MCF 10A (cell line): ENCODE data around the gene TMEM60. TPM values are rescaled to one million over a fixed set of nuclear protein-coding genes. Genes with fewer than 3 reads are reported as not detected.
"Not testable (repeated sequence)": the region's sequence is repeated elsewhere in the genome, so short reads cannot be mapped to it uniquely, and the experiment has no call there.

ENCODE experiments used
- BruUV-seq: library from RNA; stranded (reverse); fragments of 400-500 nt; replicated peaks from 2 replicates; lab custom pipeline; 2021; lab: Mats Ljungman, UMichigan
- CTCF ChIA-PET: fragments of 300-600 bp; sonication (Branson Sonifier 250); formaldehyde crosslinking; extraction: SDS; loops from one replicate; lab custom pipeline; 2021; ENCODE audit warnings: antibody characterized with exemption, inconsistent platforms; lab: Yijun Ruan, JAX
- POLR2A ChIA-PET: fragments of 300-600, 350-650 bp; sonication (Branson Sonifier 250); formaldehyde crosslinking; extraction: SDS; loops from one replicate; lab custom pipeline; 2020; ENCODE audit warnings: antibody characterized with exemption, inconsistent platforms; lab: Yijun Ruan, JAX
- DNase-seq: peaks from one replicate; pipeline ENCODE4 v3.0.0-alpha.2; 2018; ENCODE audit not compliant: unreplicated experiment
- H3K27ac Mint-ChIP-seq: one replicate; pipeline ENCODE4 v1.8.0; 2022; ENCODE audit warnings: mild to moderate bottlenecking, low read depth, mixed read lengths; ENCODE audit not compliant: unreplicated experiment
- H3K27me3 Mint-ChIP-seq: one replicate; pipeline ENCODE4 v1.8.0; 2022; ENCODE audit warnings: mixed read lengths; ENCODE audit not compliant: insufficient read depth, unreplicated experiment
- H3K36me3 Mint-ChIP-seq: one replicate; pipeline ENCODE4 v1.8.0; 2022; ENCODE audit warnings: mild to moderate bottlenecking, moderate library complexity, mixed read lengths; ENCODE audit not compliant: insufficient read depth, unreplicated experiment
- H3K4me1 Mint-ChIP-seq: one replicate; pipeline ENCODE4 v1.8.0; 2022; ENCODE audit warnings: mixed read lengths; ENCODE audit not compliant: insufficient read depth, unreplicated experiment
- H3K4me3 Mint-ChIP-seq: one replicate; pipeline ENCODE4 v1.8.0; 2022; ENCODE audit warnings: mild to moderate bottlenecking, moderate library complexity, mixed read lengths; ENCODE audit not compliant: unreplicated experiment
- H3K9me3 Mint-ChIP-seq: one replicate; pipeline ENCODE4 v1.8.0; 2022; ENCODE audit warnings: mixed read lengths; ENCODE audit not compliant: unreplicated experiment
- CTCF ChIP-seq: fragments of 200-600 bp; IDR thresholded peaks from one replicate; pipeline ENCODE4 v1.8.0; 2022; ENCODE audit warnings: antibody characterized with exemption, mild to moderate bottlenecking; ENCODE audit not compliant: unreplicated experiment
- intact Hi-C: fragments of 100-400 bp; cut with micrococcal nuclease; formaldehyde crosslinking; loops from 2 replicates; pipeline ENCODE4 v1.14.1; 2022
- total RNA-seq: library from RNA; stranded (reverse); gene quantifications from 2 replicates; pipeline ENCODE4 v1.2.3, GENCODE V29; 2022

The TMEM60 gene
- total RNA-seq, 1 experiment from 2014 or later, result 7.1 TPM

GRCh38 chr7:77788327-77788902 is 9.8 kb downstream of the TMEM60 start:
- CTCF ChIA-PET, result interaction anchor here (0.6 to 1.1 kb wide), 3 partner anchors 115 to 179 kb away, joined by 3 read pairs; no protein-coding TSS in a partner anchor
- no peak for TF ChIP-seq CTCF
- no peak for DNase-seq
- Mint-ChIP-seq H3K27ac (no peak overlapping the region), H3K4me1 (no peaks in the 10 kb centered on the region), H3K9me3 (no peaks in the 10 kb centered on the region), H3K4me3 (no peak overlapping the region), H3K27me3 (no peaks in the 10 kb centered on the region), H3K36me3 (peaks cover 17% of the 10 kb centered on the region)
- intact Hi-C loops, result no loop called here
- BruUV-seq, result no TSS peak
- POLR2A ChIA-PET, result interaction anchor here (0.6 to 0.9 kb wide), 2 partner anchors 9 to 190 kb away, joined by 3 to 4 read pairs; no protein-coding TSS in a partner anchor

- Mint-ChIP-seq H3K36me3 (peaks cover 17% of the 10 kb centered on the region), H3K27ac (no peak overlapping the region), H3K9me3 (no peaks in the 10 kb centered on the region), H3K4me3 (no peak overlapping the region), H3K27me3 (no peaks in the 10 kb centered on the region), H3K4me1 (no peaks in the 10 kb centered on the region)
- ChIA-PET CTCF (interaction anchor here (0.6 to 1.3 kb wide), 3 partner anchors 10 to 343 kb away, joined by 3 read pairs; no protein-coding TSS in a partner anchor), POLR2A (no interaction called here)
- TF ChIP-seq CTCF, result no peak
- no TSS peak for BruUV-seq
- intact Hi-C loops, result no loop called here
- DNase-seq, result no peak
These were observed 11.5 kb downstream of the TMEM60 start for GRCh38 chr7:77786741-77787140.

GRCh38 chr7:77786018-77786417 is 12.2 kb downstream of the TMEM60 start:
- H3K4me1 Mint-ChIP-seq, result no peaks in the 10 kb centered on the region
- peaks cover 17% of the 10 kb centered on the region for H3K36me3 Mint-ChIP-seq
- intact Hi-C loops, result no loop called here
- ChIA-PET POLR2A (no interaction called here), CTCF (interaction anchor here (1.3 kb wide), 2 partner anchors 11 to 27 kb away, joined by 3 to 5 read pairs; no protein-coding TSS in a partner anchor)
- no peaks in the 10 kb centered on the region for H3K9me3 Mint-ChIP-seq
- no TSS peak for BruUV-seq
- DNase-seq, result no peak
- TF ChIP-seq CTCF, result no peak
- H3K27me3 Mint-ChIP-seq, result no peaks in the 10 kb centered on the region
- no peak overlapping the region for H3K4me3 Mint-ChIP-seq
- H3K27ac Mint-ChIP-seq, result no peak overlapping the region

GRCh38 chr7:77784426-77784825 is 13.8 kb downstream of the TMEM60 start:
- DNase-seq, H3K4me1 Mint-ChIP-seq, intact Hi-C loops, H3K27me3 Mint-ChIP-seq, H3K27ac Mint-ChIP-seq, H3K9me3 Mint-ChIP-seq, CTCF ChIA-PET, H3K4me3 Mint-ChIP-seq, POLR2A ChIA-PET, BruUV-seq: not testable (repeated sequence)
- peaks cover 20% of the 10 kb centered on the region for H3K36me3 Mint-ChIP-seq
